IPS-18a (cell line): Measurements from ENCODE around the gene ABCG1.

ENCODE experiments used
- H3K27ac ChIP-seq: one replicate; pipeline ENCODE4 v1.5.1; 2013; ENCODE audit warnings: low read length
- H3K27me3 ChIP-seq: one replicate; pipeline ENCODE4 v1.6.1; 2013; ENCODE audit warnings: mild to moderate bottlenecking, low read length; ENCODE audit not compliant: control insufficient read depth, insufficient read depth
- H3K36me3 ChIP-seq: one replicate; pipeline ENCODE4 v1.6.1; 2013; ENCODE audit warnings: low read depth, low read length; ENCODE audit not compliant: control insufficient read depth
- H3K4me1 ChIP-seq: one replicate; pipeline ENCODE4 v1.6.1; 2013; ENCODE audit warnings: low read depth, low read length; ENCODE audit not compliant: control insufficient read depth
- H3K4me3 ChIP-seq: one replicate; pipeline ENCODE4 v1.5.1; 2013; ENCODE audit warnings: low read length
- H3K9ac ChIP-seq: one replicate; pipeline ENCODE4 v1.6.1; 2013; ENCODE audit warnings: mild to moderate bottlenecking, low read length, moderate library complexity
- H3K9me3 ChIP-seq: one replicate; pipeline ENCODE4 v1.6.1; 2013; ENCODE audit warnings: low read depth, low read length; ENCODE audit not compliant: control insufficient read depth

The ABCG1 gene

DNA sequence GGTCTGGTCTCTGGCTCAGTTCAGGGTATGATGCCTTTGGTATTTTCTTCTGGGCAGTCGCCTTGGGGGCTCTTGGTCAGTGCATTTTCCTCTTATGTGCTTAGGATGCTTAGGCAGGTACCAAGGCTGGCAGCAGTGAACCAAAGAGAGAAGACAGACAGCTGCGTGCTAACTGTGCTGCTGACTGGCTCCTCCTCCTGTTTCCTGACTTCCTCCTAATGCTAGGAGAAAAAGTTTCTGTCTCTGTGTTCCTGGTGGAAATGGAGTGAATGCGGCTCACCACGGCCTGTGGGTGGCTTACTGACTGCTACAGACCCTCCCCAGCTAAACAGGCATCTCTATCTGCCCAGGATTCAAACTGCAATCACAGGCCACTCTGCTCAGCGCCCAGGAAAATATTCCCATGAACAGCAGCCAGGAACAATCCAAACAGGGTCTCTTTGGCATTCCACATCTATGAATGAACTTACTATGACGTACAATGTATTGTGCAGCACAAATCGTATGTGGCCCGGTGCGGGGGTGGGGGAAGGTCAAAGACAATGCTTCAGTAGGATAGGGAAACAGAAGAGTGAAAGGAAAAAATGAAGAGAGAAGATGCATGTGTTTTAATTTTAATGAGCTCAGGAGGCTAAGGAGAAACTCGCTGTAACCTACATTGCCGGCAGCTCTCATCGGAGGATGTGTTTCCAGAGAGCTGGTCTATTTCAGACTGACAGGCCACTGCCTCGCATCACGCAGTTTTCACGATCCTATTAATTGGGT lies 2.8 kb downstream of the ABCG1 start:
- Histone ChIP-seq H3K4me1 (peaks cover 14% of the 10 kb centered on the region), H3K36me3 (no peaks in the 10 kb centered on the region), H3K9me3 (no peaks in the 10 kb centered on the region), H3K27me3 (peaks cover 44% of the 10 kb centered on the region), H3K4me3 (no peak overlapping the region), H3K9ac (no peak overlapping the region), H3K27ac (no peak overlapping the region)

DNA sequence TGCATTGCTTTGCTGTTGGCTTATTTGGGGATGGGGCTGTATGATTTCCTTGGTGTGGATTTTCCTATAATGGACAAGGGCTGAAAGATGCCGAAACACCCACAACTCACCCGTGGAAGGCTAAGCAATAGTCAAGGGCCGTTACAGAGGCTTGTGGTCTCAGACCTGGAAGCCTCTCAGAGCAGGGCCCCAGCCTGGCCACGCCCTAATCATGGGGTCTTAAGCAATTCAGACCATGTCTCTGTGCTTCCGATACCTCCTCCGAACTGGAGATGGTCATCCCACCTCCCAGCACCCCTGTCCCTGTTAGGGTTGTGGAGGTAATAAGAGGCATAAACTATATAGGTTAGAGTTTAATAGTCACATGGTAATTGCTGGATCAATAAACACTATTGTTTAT lies 3.4 kb downstream of the ABCG1 start:
- no peaks in the 10 kb centered on the region for H3K9me3 ChIP-seq
- H3K36me3 ChIP-seq = no peaks in the 10 kb centered on the region
- no peak overlapping the region for H3K27ac ChIP-seq
- no peak overlapping the region for H3K4me3 ChIP-seq
- no peak overlapping the region for H3K9ac ChIP-seq
- H3K4me1 ChIP-seq = peaks cover 14% of the 10 kb centered on the region
- peaks cover 37% of the 10 kb centered on the region for H3K27me3 ChIP-seq

DNA sequence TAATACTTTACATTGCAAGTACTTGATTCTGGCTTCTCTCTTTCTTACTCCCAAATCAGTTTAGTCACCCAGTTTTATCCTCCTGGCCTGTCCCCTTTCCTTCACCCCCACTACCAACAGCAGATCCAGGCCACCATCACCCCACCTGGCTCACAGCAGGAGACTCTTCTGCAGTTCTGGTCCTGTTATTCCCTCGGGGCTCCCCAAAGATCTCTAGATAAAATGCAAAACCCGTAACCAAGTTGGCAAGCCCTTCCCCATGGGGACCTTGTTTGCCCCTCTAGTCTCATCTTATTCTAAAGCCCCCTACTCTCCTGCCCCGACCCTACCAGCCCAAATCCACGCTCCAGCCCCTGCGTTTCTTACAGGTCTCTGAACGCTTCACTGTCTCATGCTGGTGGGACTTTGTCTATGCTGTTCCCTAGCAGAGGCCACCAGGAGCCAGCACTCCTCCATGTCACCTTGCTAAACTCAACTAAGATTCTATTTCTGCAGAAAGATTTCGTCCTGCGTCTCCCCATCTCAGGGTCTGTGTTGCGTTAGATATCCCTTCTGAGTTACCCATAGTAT lies 4.0 kb downstream of the ABCG1 start:
- H3K9me3 ChIP-seq = no peaks in the 10 kb centered on the region
- H3K4me3 ChIP-seq = no peak overlapping the region
- no peaks in the 10 kb centered on the region for H3K36me3 ChIP-seq
- H3K27ac ChIP-seq = no peak overlapping the region
- peaks cover 13% of the 10 kb centered on the region for H3K4me1 ChIP-seq
- peaks cover 34% of the 10 kb centered on the region for H3K27me3 ChIP-seq
- H3K9ac ChIP-seq = no peak overlapping the region

DNA sequence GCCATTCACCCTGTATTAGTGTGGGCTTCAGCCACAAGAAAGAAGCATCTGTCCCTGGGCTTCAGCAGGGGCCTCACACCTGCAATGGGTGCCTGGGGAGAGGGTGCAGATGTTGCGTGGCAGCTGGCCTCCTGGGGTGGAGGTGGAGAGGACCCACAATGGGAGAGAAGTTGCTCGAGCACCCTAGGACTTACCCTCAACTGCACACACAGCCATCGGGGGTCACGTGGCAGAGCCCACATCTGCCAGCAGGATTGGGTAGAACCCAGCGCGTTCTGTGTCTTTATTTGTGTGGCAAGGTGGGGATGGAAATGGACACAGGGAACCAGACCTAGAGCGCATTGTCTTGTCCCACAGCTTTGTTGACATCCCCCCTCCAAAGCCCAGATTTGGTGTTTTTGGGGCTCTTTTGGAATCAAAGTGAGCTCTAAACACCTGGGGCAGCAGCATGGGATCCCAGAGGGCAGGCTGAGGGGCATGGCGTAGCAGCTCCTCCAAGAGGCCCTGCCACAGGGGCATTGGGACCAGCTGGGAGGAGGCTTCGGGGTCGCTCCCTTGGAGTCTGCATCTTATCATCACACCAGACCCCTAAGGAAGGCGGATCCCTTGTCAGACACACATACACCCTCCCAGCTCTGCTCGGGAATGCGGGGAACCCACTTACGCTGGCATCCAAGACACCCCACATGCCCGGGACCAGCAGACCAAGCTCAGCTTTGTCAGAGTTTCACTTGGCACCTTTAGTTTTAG lies 5.1 kb downstream of the ABCG1 start:
- H3K9ac ChIP-seq = no peak overlapping the region
- no peak overlapping the region for H3K27ac ChIP-seq
- no peak overlapping the region for H3K4me3 ChIP-seq
- H3K27me3 ChIP-seq = peaks cover 28% of the 10 kb centered on the region
- peaks cover 8% of the 10 kb centered on the region for H3K4me1 ChIP-seq
- H3K36me3 ChIP-seq = no peaks in the 10 kb centered on the region
- H3K9me3 ChIP-seq = no peaks in the 10 kb centered on the region

DNA sequence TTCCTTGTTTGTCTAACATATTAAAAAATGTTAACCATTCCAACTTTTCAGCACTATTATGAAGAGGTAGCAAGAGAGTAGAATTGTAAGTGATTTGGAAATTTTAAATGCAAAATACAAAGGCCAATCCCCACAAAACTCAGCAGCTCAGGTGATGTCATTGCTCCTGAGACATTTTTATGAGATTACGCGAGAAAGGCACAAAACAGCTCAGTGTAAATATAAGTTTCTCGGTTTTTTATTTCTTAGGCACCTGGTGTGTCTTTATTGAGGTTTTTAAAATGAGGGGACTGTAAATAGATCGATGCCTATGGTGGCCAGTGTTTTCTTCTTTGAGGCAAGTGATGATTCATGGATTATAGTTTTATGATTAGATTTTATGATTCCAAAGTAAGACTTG lies 6.1 kb downstream of the ABCG1 start:
- Histone ChIP-seq H3K36me3 (no peaks in the 10 kb centered on the region), H3K4me1 (peaks cover 6% of the 10 kb centered on the region), H3K9ac (no peak overlapping the region), H3K27ac (no peak overlapping the region), H3K4me3 (no peak overlapping the region), H3K27me3 (peaks cover 19% of the 10 kb centered on the region), H3K9me3 (no peaks in the 10 kb centered on the region)

DNA sequence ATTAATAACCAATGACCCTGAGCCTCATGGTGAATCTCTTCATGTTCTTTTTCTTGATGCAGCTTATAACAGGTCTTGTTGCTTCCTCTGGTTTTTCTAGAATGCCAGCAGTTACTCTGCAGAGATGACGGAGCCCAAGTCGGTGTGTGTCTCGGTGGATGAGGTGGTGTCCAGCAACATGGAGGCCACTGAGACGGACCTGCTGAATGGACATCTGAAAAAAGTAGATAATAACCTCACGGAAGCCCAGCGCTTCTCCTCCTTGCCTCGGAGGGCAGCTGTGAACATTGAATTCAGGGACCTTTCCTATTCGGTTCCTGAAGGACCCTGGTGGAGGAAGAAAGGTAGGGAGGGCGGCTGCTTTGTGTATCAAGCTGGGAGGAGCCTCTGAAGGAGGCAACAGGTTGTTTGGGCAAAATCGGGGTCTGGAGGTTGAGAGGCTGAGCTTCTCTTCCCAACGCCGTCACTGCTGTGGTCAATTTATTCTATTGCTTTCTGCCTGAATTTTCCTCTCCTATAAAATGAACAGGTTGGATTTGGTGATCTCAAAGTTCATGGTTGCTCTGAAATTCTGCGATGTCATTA lies 6.7 kb downstream of the ABCG1 start:
- H3K9ac ChIP-seq = no peak overlapping the region
- no peaks in the 10 kb centered on the region for H3K9me3 ChIP-seq
- no peak overlapping the region for H3K4me3 ChIP-seq
- H3K27me3 ChIP-seq = peaks cover 12% of the 10 kb centered on the region
- peaks cover 2% of the 10 kb centered on the region for H3K4me1 ChIP-seq
- H3K27ac ChIP-seq = no peak overlapping the region
- H3K36me3 ChIP-seq = no peaks in the 10 kb centered on the region

DNA sequence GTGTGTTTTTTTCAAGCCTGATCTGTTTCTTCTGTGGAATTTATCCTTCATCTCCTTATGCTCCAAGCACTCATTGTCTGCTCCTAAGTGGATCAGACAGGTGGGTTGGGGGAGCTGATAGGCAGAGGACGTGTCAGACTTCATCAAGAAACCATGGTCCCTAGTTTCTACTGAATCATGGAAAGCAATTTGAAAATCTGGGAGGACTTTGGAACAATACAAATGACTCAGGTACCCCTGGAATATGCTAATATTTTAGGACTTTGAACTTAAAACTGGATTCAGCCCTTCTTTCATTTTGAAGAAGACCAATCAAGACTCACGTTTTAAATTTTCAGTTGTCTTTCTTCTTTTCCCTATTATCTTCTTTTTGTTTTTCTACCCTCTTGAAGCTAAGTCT lies 7.7 kb downstream of the ABCG1 start:
- H3K27ac ChIP-seq = no peak overlapping the region
- no peak overlapping the region for H3K9ac ChIP-seq
- no peaks in the 10 kb centered on the region for H3K4me1 ChIP-seq
- no peak overlapping the region for H3K4me3 ChIP-seq
- no peaks in the 10 kb centered on the region for H3K36me3 ChIP-seq
- no peaks in the 10 kb centered on the region for H3K9me3 ChIP-seq
- H3K27me3 ChIP-seq = peaks cover 4% of the 10 kb centered on the region

DNA sequence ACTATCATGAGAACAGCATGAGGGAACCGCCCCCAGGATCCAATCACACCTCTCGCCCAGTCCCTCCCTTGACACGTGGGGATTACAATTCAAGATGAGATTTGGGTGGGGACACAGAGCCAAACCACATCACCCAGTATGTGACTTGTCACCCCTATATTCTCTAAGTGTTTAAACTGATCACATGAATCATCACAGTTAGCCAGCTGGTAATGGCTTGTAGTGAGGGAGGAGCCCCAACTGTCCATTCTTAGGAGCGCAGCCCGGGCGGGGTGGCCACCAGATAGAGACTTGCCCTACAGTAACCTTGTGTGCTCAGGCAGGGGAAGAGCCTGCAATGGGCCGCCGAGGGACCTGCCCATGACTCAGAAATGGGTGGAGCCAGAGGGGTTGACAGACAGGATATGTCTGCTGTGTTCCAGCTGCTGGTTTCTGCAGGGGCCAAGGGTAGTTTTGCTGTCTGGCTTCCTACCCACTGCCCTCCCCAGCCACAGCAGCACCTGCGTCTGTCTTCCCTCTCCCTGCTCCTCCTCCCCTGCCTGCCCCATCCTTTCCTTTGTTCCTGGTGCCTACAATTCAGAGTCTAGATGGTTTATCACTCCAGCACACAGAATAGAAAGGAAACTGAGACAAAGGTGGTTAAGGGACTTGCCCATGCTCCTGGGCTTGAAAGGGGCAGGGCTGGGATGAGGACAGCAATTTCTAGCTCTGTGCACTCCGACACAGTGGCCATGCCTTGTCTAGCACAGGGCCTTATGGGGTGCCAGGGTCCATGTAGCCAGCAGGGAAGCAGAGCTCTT lies 9.2 kb downstream of the ABCG1 start:
- H3K27ac ChIP-seq = no peak overlapping the region
- H3K4me3 ChIP-seq = no peak overlapping the region
- H3K27me3 ChIP-seq = peaks cover 12% of the 10 kb centered on the region
- H3K36me3 ChIP-seq = no peaks in the 10 kb centered on the region
- no peak overlapping the region for H3K9ac ChIP-seq
- H3K9me3 ChIP-seq = no peaks in the 10 kb centered on the region
- no peaks in the 10 kb centered on the region for H3K4me1 ChIP-seq

DNA sequence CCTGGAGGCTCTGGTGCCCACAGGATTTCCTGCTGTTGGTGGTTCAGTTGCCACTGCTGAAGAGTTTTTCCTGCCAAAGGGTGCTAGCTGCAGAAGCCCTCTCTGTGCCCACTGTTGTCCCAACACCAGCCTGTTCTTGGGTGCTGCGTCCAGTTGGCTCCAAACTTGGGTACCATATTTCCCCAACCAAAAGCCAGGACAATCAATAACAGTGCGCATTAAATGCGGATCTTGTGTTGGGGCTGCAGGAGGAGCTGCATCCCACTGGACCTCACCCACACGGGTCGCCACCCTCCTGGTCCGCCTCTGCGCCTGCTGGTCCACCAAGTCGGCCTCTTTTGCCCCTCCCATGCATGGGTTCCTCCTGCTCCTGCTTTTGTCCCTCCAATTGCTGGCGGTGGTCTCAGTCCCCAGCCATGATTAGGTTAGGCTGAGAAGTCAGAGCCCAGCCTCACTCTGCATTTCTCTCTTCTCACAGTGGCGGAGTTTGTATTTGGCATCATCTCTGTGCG lies 9.8 kb downstream of the ABCG1 start:
- Histone ChIP-seq H3K27ac (no peak overlapping the region), H3K4me3 (no peak overlapping the region), H3K9me3 (no peaks in the 10 kb centered on the region), H3K4me1 (peaks cover 1% of the 10 kb centered on the region), H3K27me3 (peaks cover 18% of the 10 kb centered on the region), H3K36me3 (no peaks in the 10 kb centered on the region), H3K9ac (no peak overlapping the region)

DNA sequence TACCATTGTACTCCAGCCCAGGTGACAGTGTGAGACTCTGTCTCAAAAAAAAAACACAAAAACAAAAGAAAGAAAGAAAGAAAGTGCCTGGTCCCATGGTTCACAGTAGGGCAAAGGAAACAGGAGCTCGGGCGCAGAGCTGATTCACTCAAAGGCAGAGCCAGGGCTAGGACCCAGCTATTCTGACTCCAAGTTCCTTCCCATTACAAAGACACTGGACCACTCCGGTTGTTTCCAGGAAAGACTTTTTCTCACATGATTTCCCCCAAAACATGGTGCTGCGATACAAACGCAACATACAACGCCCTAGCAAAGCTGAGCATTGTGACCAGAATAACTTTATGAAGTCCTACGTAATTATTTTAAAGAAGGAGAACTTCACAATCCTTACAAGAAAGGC lies 10.7 kb downstream of the ABCG1 start:
- peaks cover 26% of the 10 kb centered on the region for H3K27me3 ChIP-seq
- H3K4me1 ChIP-seq = peaks cover 8% of the 10 kb centered on the region
- no peak overlapping the region for H3K4me3 ChIP-seq
- H3K36me3 ChIP-seq = no peaks in the 10 kb centered on the region
- no peaks in the 10 kb centered on the region for H3K9me3 ChIP-seq
- H3K9ac ChIP-seq = no peak overlapping the region
- H3K27ac ChIP-seq = no peak overlapping the region

DNA sequence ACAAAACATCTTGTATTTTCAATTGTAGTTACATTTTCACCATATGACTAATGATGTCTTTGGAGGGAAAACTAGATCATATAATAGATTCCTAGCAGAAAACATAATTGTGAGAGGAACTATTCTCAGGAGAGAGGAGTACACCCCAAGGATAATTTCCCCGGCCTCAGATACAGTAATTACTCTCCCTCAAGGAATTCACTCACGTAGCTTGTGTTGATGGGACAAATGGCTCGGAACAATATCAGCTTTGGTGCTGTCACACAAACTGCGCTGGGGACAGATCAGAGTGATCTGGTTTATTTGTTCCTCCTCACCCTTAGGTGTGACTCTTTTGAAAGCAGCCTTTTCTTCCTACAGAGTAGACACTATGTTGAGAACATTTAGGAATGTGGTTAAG lies 11.2 kb downstream of the ABCG1 start:
- Histone ChIP-seq H3K27me3 (peaks cover 30% of the 10 kb centered on the region), H3K36me3 (no peaks in the 10 kb centered on the region), H3K9ac (no peak overlapping the region), H3K4me1 (peaks cover 11% of the 10 kb centered on the region), H3K27ac (no peak overlapping the region), H3K4me3 (no peak overlapping the region), H3K9me3 (no peaks in the 10 kb centered on the region)
